ENCODE data around the gene MMP3. TPM values are rescaled to one million over a fixed set of nuclear protein-coding genes. Genes with fewer than 3 reads are reported as not detected.

The MMP3 gene
- total and polyA plus RNA-seq, 9 of the 15 experiments (the other 6 are each of a cell fraction or from before 2014, with no cell fraction given): not detected

DNA sequence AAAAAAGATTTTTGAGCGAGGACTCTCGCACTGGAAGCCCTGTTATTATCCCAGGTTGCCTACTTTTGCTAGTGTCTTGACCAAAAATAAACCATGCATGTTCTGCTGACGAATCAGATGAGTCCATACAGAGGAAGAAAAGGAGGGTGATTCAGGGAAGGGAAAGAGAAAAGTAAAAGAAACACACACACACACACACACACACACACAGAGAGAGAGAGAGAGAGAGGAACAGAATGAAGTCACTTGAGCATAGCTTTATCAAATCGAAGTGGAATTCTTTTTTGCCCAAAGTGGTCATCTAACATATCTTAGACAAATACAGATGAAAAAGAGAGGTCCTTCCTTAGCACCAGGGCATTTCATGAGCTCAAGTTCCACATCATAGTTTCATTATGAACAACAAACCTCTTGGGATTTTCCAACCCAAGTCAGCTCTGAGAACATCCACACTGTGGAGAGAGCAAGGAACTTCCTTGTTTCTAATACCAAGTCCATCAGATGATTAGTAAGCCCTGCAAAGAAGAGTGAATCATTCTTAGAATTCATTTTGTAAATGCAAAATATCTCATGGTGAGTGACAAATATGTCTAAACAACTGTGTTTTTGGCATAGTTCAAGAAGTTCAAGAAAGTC is 39.1 kb upstream of the MMP3 start (continued):
- no peak for TF ChIP-seq GTF2F1 (IDR thresholded peaks at IDR 0.05; ENCODE audit: low read depth, low read length)
- no peak for TF ChIP-seq ZNF655 (CRISPR knock-in tag; IDR thresholded peaks at IDR 0.05)
- TF ChIP-seq DIDO1 (tag; IDR thresholded peaks at IDR 0.05; ENCODE audit: low read depth): no peak
- TF ChIP-seq NR2C2 (CRISPR knock-in tag; IDR thresholded peaks at IDR 0.05): no peak
- TF ChIP-seq NR2C2 (tag; IDR thresholded peaks at IDR 0.05): no peak
- TF ChIP-seq, protein P1, sequence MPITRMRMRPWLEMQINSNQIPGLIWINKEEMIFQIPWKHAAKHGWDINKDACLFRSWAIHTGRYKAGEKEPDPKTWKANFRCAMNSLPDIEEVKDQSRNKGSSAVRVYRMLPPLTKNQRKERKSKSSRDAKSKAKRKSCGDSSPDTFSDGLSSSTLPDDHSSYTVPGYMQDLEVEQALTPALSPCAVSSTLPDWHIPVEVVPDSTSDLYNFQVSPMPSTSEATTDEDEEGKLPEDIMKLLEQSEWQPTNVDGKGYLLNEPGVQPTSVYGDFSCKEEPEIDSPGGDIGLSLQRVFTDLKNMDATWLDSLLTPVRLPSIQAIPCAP (CRISPR knock-in tag; IDR thresholded peaks at IDR 0.05; ENCODE audit: borderline replicate concordance): no peak

GRCh38 chr11:102879801-102880200 is 36.4 kb upstream of the MMP3 start:
- Histone ChIP-seq H3K4me2 (ENCODE audit: insufficient read depth, low read length) (no peak overlapping the region), H3K4me3 (no peak overlapping the region), H3K4me1 (replicated peaks in 1 of 2; ENCODE audit: control insufficient read depth in 2 of 2, insufficient read depth in 2 of 2, low read length in 2 of 2) (no peaks in the 10 kb centered on the region), H3K27ac (ENCODE audit: extremely low read depth, low read depth, low read length) (no peak overlapping the region), H3K27me3 (ENCODE audit: control insufficient read depth in 2 of 2, insufficient read depth in 2 of 2, low read length in 2 of 2) (no peaks in the 10 kb centered on the region), H3K9ac (ENCODE audit: insufficient read depth in 1 of 2, low read depth in 2 of 2, low read length in 2 of 2) (no peak overlapping the region), H3K9me1 (ENCODE audit: control insufficient read depth, insufficient read depth, low read length) (no peaks in the 10 kb centered on the region), H3K79me2 (ENCODE audit: control insufficient read depth, insufficient read depth, low read length) (no peaks in the 10 kb centered on the region), H3K36me3 (ENCODE audit: control insufficient read depth, insufficient read depth, low read length) (no peaks in the 10 kb centered on the region), H3K9me3 (replicated peaks; ENCODE audit: control insufficient read depth, insufficient read depth, low read depth, low read length) (no peaks in the 10 kb centered on the region), H4K20me1 (replicated peaks; ENCODE audit: control insufficient read depth, insufficient read depth, low read length) (no peaks in the 10 kb centered on the region), H2AFZ (ENCODE audit: low read depth, low read length) (no peak overlapping the region)
- in situ Hi-C loops (cut with MboI) (no loop called here), intact Hi-C loops (cut with micrococcal nuclease) (no loop called here)
- CTCF ChIA-PET (ENCODE audit: low intra/inter-chr PET ratio): no interaction called here
- no peak for FAIRE-seq
- DNase-seq (ENCODE audit: extremely low read depth in 1 of 4, low spot score in 3 of 4): no peak
- POLR2A ChIA-PET: no interaction called here
- ATAC-seq: no peak
- BruUV-seq (replicated peaks): no TSS peak
- 3% methylated on average over 5 of the region's 5 CpGs for WGBS (ENCODE audit: insufficient coverage, low coverage, missing lambda C conversion rate)
- TF ChIP-seq, protein P2, sequence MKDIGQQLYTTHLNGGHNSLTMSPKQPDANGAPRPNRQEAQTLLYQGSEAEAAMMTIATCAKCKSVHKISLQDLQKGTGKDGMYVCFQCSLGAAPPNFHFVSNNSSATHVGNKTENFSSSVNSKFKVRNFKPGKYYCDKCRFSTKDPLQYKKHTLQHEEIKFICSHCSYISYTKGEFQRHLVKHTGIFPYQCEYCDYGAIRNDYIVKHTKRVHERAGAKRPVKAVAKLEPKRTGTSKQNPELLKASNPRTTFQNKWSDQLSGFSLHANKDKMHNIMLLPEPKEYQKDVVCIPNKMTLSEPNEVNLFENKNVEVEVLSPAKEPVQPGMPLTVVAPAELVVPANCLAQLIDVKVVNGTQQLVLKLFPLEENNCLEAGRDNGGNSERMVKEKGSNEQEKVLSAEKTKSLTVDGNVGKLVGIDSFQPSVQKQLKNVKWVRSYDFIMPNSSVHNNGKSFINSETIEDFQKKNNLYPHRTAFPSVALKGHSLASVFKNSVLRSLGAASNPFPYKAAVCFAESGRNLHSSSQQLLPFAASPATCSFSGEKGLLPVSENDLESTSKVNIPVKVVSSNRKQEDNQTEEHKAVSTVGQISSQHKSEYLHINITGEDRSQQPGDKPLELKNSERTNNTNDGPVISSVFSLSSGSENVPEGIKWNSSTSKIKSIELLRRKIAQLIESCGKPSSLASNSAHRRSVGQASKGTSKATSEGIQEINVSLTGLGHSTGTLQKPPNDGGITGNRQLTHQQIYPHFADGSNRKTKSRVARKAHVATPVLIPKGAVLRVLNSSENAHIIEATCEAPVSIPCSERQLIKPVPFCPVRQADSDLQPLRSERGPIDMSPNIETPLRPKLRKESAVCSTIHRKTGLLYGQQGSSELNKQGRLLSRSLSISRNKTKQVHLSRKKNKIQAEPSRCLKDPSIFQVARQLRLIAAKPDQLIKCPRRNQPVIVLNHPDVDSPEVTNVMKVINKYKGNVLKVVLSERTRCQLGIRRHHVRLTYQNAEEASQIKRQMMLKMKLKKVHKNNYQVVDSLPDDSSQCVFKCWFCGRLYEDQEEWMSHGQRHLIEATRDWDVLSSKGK (CRISPR knock-in tag; IDR thresholded peaks at IDR 0.05): no peak
- TF ChIP-seq CBX2 (IDR thresholded peaks at IDR 0.05; ENCODE audit: insufficient read depth, low read length, poor library complexity, severe bottlenecking): no peak
- TF ChIP-seq PHTF2 (CRISPR knock-in tag; IDR thresholded peaks at IDR 0.05): no peak
- TF ChIP-seq RHOXF2B (CRISPR knock-in tag; conservative IDR thresholded peaks at IDR 0.05): no peak
- TF ChIP-seq, protein P3, sequence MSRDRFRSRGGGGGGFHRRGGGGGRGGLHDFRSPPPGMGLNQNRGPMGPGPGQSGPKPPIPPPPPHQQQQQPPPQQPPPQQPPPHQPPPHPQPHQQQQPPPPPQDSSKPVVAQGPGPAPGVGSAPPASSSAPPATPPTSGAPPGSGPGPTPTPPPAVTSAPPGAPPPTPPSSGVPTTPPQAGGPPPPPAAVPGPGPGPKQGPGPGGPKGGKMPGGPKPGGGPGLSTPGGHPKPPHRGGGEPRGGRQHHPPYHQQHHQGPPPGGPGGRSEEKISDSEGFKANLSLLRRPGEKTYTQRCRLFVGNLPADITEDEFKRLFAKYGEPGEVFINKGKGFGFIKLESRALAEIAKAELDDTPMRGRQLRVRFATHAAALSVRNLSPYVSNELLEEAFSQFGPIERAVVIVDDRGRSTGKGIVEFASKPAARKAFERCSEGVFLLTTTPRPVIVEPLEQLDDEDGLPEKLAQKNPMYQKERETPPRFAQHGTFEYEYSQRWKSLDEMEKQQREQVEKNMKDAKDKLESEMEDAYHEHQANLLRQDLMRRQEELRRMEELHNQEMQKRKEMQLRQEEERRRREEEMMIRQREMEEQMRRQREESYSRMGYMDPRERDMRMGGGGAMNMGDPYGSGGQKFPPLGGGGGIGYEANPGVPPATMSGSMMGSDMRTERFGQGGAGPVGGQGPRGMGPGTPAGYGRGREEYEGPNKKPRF (IDR thresholded peaks at IDR 0.05; ENCODE audit: low read depth, low read length): no peak
- no peak for TF ChIP-seq ZNF436 (CRISPR knock-in tag; IDR thresholded peaks at IDR 0.05)
